GM18507 (cell line): ENCODE results near the gene REEP1.
"Not testable (repeated sequence)": the region's sequence is repeated elsewhere in the genome, so short reads cannot be mapped to it uniquely, and the experiment has no call there.

ENCODE experiments used
- DNase-seq: peaks from one replicate; pipeline ENCODE4 v3.0.0; 2011; ENCODE audit warnings: low read depth; ENCODE audit not compliant: insufficient read length; ENCODE audit errors: extremely low spot score
- FAIRE-seq: peaks from 2 replicates; lab custom pipeline; 2011; peaks lifted over from hg19 to GRCh38; lab: Jason Lieb, UNC

REEP1 gene

DNA sequence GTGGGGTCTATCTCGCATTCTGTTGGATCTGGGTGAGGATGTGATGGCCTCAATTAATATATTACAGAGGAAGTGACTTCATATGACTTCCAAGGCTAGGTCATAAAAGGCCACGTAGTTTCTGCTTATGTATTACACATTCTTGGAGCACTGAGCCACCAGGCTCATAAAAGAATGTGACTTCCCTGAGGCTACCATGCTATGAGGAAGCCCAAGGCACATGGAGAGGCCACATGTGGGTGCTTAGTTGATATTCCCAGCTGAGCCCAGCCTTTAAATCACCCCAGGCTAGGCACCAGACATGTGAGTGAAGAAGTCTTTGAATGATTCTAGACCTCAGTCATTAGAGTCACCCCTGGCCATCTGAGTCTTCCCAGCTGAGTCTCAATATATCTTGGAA lies 13.3 kb upstream of the REEP1 start:
- no peak for FAIRE-seq
- DNase-seq, result no peak

DNA sequence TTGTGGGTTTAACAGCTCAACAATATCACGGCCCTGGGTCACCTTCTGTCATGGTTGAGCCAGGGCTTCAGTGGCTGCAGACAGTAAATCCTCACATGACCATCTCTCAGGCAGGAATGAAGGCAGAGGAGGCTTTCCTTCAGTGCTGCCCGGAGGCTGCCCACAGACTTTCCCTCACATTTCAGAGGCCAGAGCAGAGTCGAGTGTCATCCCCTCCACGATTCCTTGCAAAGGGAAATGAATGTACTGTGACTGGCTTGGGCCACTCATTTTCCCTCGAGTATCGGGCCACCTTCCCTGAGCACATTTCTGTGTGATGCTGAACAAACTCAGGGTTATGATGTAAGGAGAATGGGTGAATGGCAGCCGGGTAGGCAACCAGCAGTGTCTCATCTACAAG lies 10.0 kb upstream of the REEP1 start:
- FAIRE-seq, result no peak

DNA sequence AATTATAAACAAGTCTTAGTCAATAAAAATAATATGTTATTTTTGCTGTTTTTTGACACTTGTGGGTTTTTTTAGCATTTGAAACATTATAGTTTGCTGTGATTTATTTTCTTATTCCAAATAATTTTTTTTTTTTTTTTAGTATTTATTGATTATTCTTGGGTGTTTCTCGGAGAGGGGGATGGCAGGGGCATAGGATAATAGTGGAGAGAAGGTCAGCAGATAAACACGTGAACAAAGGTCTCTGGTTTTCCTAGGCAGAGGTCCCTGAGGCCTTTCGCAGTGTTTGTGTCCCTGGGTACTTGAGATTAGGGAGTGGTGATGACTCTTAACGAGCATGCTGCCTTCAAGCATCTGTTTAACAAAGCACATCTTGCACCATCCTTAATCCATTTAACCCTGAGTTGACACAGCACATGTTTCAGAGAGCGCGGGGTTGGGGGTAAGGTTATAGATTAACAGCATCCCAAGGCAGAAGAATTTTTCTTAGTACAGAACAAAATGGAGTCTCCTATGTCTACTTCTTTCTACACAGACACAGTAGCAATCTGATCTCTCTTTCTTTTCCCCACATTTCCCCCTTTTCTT lies 8.5 kb upstream of the REEP1 start:
- DNase-seq, FAIRE-seq: not testable (repeated sequence)

More for the DNA sequence above, 10.0 kb upstream of the REEP1 start:
- no peak for DNase-seq

DNA sequence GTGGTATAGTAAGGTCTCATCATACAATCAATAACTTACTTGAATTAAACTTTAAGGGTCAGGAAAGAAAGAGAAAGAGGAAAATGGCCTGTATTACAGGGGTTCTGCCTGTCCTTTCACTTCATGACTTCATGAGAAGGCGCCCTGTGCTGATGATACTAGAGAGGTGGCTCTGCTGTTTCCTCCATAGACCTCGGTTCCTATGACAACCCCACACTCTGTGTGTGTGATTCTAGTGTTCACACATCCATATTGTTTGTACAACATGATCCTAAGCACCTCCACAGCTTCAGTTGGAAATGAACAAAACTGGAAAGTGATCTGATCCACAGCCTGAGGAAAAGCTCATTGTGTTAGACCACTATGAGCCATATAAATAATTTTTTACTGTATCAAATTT lies 7.0 kb upstream of the REEP1 start:
- DNase-seq (no peak), FAIRE-seq (no peak)

DNA sequence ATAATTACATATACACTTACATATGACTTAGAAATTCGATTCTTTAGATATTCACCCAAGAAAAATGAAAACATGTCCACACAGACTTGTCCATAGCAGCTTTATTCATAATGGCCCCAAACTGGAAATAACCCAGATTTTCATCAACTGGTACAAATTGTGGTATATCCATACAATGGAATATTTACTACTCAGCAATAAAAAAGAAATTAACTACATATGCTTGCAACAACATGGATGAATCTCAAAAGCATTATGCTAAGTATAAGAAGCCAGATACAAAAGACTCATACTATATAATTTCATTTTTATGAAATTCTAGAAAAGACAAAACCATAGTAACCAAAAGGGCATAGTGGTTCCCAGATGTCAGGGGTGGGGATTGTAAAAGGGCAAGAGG lies 5.1 kb upstream of the REEP1 start:
- no peak for DNase-seq
- no peak for FAIRE-seq

DNA sequence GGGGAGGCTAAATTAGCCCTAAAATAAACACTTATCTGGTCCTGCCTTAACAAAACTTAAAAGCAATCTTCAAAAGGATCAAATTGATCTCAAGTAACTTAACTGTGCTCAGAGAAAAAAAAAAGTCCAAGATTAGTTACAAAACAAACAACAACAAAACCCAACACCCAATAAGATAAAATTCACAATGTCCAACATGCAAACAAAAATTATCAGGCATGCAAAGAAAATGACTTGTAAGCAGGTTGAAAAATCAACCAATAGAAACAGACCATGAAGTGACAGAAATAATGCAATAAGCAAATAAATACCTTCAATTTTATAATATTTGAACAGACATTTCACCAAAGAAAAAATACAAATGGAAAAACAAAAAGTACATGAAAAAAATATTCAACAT lies 4.0 kb upstream of the REEP1 start:
- DNase-seq (no peak), FAIRE-seq (no peak)

DNA sequence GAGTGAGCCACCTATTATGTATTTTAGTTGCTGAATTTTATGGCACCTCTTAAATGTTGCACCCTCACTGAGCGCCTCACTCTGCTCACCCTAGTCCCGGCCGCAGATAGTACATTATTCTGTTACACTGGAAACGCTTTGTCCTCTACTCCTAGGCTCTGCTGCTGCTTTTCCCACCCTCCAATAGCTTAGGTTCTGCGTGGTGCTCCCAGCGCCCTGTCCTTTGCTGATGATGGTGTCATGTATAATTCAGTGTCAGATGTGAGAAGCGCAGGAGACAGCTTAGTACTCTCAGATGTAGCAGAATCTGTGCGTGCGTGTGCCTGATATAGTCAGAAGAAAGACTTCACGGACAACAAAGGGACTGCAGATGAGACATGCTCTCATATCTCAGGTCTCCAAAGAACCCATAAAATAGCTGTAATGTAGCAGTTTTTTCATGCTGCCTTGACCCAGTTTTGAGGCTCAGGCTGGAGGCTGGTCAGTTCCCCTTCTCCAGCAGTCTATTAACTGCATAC lies 1.4 kb upstream of the REEP1 start:
- FAIRE-seq (no peak), DNase-seq (no peak)

DNA sequence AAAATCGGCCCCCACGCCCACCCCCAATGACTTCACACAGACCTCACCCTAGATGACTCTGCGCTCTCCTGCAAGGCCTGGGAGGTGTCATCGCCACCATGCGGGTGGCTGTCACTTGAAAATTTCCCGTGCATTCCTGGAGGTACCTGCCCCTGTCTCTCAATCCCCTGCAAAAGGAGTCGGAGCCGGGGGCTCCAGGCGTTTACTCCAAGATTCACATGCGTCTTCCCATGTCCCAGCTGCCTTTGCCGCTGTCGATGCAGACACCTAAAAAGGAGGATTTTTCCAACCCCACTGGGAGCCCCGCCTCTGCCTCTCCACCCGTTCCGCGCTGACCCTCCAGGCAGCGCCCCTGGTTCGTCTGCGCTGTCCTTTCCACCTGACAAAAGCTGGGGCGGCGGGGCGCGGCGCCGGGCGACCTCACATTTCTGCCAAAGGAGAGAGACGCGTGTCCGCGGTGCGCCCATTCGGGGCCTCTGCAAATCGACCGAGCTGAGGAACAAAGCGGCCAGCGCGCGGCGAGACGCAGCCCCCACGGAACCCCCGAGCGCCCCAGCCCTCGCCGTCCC lies 667 bp downstream of the REEP1 start:
- DNase-seq (no peak), FAIRE-seq (no peak)

DNA sequence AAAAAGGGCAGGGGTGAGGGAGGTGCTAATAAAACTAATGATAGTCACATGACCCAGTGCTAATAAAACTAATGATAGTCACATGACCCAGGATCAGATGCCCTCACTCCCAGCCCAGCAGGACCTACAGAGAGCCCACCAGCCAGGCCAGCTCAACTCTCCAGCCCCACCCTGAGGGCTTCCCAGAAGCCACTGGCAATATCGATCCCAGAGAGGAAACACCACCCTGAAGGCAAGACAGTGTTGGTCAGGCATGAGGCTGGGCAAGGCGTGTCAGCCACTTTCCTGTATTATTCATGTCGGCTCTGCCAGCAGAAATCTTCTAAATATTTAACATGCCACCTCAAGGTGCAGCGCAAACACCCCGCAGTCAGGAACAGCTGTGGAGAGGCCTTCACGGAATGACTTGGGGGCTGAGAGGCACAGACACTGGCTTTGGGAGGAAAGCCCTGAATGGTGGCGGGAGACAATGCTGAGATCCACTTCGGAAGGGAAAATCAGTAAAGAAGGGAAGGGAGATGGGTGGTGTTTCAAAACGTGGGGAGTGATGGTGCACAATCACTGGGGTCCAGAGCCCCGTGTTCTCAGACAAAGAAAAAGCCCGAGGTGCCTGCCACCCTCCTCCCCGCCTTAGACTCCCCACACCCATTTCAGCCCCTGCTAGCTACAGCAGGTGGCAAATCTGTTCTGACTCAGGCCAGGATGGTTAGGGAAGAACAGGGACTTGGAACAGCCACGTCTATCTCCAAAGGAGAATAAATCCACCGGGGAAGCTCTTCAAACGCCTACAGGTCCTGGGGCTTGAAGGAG lies 1.4 kb downstream of the REEP1 start:
- FAIRE-seq, result no peak
- no peak for DNase-seq

DNA sequence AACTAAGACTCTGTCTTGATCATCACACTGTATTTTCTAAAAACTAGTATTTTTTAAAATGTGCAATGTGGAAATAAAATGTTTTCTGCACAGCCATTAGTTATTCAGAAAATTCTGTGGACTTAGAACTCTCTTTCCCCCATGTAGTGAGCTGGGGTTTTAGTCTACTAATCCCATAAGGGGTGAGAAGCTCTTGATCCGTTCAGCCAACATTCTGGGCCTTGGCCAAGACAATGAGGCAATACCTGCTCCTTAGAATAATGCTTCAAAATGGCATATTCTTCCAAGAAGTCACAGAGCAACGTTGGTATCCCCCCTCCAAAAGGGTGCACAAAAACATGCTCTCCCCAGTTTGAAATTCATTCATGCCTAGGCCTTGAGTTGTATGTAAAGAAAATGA lies 4.0 kb downstream of the REEP1 start:
- DNase-seq, result no peak
- FAIRE-seq, result no peak

DNA sequence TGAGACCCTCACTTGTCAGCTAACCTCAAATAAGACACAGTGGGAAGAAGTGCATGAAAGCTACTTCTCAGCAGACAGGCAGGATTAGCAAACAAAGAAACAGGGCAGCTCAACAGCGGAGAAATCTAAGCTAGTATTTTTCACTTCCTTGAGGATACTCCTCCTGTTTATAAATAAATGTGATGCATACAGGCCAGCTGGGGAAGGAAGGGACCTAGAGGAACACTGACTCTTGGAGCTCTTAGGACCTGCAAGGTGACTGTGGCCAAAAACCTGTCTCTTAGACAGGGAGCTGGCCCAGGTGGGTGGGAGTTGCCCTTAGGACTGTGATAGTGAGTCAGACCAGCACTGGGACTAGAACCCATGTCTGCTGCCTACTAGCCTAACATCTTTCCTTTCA lies 4.8 kb downstream of the REEP1 start:
- FAIRE-seq (no peak), DNase-seq (no peak)

DNA sequence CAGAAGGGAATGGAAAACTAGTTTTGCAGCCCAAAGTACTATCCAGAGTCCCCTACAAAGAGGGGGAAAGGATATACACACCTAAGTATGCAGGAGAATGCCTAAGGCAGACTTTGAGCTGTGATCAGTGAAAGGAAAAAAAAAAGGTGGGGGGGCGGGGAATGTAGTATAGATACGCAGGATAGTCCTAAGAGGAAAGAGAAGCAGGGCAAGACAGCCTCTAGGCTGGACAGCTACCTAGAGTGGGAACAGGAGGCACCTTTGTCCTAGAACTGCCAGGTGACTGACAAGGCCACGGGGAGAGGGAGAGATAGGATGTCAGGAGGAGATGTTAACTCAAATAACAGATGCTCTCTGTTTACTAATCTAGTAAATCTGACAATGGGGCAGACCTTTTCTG lies 6.0 kb downstream of the REEP1 start:
- no peak for FAIRE-seq
- no peak for DNase-seq

DNA sequence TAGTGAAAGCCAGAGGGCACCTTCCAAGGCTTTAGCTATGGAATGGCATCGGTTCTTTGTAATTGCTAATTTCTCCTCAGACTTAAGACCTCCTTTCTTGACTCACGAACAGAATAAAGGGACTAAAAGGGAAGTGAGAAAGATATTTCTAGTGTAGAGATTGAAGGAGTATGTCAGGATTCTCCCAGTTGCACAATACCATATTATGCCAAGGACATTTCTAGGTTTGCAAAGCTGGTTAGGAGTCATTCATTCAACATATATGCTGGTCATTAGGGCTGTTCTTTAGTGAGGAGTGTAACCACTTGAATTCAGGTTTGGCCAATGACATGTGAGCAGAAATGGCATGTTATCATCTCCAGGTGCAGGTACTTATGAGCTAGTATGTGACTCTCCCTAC lies 7.4 kb downstream of the REEP1 start:
- FAIRE-seq (no peak), DNase-seq (no peak)

DNA sequence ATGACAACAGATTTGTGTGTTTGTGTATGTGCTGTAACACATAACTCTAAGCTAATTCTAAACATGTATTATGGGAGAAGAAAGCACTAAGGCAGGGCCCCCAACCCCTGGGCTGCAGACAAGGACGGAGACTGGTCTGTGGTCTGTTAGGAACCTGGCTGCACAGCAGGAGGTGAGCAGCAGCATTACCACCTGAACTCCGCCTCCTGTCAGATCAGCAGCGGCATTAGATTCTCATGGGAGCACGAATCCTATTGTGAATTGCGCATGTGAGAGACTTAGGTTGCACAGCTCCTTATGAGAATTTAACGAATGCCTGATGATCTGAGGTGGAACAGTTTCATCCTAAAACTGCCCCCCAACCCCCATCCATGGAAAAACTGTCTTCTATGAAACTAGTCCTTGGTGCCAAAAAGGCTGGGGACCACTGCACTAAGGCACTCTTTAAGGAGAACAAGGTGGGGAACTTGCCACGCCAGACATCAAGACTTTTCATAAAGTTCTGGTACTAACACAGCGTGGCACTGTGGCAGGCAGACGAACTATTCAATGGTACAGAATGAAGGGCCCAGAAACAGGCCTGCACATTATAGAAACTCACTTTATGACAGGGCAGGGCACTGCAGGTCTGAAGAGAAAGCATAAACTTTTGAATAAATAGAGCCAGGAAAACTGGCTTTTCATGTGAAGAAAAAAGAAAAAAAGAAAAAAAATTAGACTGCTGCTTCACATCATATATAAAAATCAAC lies 14.0 kb downstream of the REEP1 start:
- FAIRE-seq, result no peak
- no peak for DNase-seq

DNA sequence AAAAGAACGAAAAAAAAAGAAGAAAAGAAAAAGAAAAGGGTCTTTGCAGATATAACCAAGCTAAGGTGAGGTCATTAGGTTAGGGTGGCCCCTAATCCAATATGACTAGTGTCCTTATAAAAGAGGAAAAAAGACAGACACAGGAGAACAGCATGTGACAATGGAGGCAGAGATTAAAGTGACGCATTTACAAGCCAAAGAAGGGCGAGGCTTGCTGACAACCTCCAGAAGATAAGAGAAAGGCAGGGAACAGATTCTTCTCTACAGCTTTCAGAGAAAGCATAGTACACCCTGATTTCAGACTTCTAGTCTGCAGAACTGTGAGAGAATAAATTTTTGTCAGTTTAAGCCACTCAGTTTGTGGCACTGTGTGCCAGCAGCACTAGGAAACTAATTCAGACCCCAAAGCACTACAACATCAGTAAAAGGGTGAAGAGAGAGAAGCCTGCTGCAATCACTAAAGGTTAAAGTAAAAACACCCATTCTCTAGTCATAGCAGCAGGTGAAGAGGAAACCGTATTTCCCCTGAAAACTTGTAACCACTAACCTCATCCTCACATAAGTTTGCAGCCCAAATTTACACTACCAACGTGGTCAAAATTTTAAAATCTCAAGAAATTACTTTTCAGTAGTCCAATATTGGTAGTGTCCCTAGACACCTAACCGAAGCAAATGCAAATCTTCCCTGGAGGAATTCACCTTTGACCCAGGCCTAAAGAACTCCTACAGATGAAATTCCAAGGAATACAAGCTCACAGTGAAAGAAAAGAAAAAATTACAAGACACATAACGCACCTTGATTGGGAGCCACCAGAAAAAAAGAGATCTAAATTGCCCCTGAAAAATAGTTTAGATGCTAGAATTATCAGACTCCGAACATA lies 17.5 kb downstream of the REEP1 start:
- FAIRE-seq, result no peak
- DNase-seq, result no peak

DNA sequence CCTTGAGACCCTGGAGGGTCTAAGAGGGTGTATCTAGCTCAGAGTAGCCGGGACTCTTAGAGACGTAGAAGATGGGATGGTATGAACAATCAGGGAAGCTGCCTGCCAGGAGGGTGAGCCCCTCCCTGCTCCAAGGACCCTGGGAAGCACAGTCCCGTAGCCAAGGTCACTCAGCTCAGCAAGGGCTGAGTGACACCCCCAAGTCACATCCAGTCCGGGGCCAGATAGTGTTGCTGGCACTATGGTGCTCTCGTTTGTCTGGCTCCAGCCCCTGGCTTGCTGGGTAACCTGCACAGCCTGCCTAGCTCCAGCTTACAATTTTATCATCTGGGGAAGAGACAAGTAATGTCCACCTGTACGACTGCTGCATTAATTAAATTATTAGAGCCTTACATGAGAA lies 22.3 kb downstream of the REEP1 start:
- FAIRE-seq, result no peak
- DNase-seq, result no peak

DNA sequence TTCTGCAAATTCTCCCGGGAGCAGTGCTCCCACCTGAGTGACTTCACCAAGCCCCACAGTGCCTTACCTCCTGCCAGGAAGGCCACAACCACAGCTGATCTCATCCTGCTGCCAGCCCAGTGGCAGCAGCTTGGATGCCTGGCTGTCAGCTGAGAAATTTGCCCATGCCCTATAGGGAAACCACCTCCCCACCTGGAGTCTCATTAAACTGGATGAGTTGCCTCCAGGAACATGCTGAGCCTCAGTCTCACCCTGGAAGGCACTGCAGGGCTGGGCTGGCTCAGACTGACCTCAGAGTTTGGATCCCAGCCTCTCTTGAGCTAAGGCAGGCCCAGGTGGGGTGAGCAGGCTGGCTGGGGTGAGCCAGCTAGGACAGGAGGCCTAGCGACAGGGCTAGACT lies 23.3 kb downstream of the REEP1 start:
- no peak for FAIRE-seq
- no peak for DNase-seq

DNA sequence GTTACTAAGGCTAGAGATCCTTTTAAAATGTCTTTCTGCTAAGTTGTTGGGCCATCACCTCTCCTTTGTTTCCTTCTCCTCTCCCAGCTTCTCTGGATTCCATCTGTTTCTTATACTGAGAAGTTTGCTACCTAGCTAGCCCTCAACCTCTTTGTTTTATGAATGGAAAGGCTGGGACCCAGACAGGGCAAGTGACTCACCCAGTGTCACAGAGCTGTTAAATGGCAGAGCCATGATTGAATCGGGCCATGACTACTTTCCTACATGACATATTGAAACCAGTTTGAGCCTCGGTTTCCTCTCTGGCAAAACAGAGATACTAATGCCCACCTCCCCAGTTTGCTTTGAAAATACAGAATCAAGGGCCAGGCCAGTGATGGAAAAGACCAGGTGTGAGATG lies 24.1 kb downstream of the REEP1 start:
- FAIRE-seq, result no peak
- DNase-seq, result no peak

DNA sequence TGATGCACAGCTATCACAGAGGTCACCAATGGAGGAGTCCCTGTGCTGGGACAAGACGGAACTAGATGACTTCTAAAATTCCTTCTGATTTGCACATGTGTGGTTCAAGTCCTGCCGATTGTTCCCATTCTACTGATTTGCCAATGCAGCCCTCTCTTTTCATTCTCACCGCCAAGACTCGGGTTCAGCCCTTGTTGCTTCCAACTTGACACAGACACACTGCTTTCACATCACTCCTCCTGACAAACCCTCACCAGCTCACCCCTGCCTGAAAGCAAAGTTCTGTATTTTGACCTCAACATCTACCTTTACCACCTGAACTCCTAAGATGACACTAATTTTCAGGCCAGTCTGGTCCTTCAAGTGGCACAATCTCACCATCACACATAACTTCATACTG lies 25.5 kb downstream of the REEP1 start:
- FAIRE-seq (no peak), DNase-seq (no peak)
